K562 (cell line): ENCODE results near the gene DNAJB6. TPM values are rescaled to one million over a fixed set of nuclear protein-coding genes. Genes with fewer than 3 reads are reported as not detected.
A peak's percentile ranks its signal among the peaks of the same experiment; 100 is the strongest.

Experiments
- BRD9 ChIP-seq: fragments of 450-650 bp; IDR thresholded peaks from 2 replicates; pipeline ENCODE4 v1.6.1; 2018; ENCODE audit warnings: low read depth; ENCODE audit not compliant: partially characterized antibody
- CBFA2T2 ChIP-seq: fragments of 450-650 bp; conservative IDR thresholded peaks from 2 replicates; pipeline ENCODE4 v1.6.1; 2017; ENCODE audit warnings: mild to moderate bottlenecking
- EP300 ChIP-seq: IDR thresholded peaks from 2 replicates; pipeline ENCODE4 v1.6.1; 2012; ENCODE audit warnings: low read length, improper control_type of control experiment
- FOXK1 ChIP-seq: sonication (generic); formaldehyde crosslinking; IDR thresholded peaks from 2 replicates; pipeline ENCODE4 v1.8.0; 2022; ENCODE audit warnings: missing genetic modification reagents, mild to moderate bottlenecking, borderline replicate concordance
- HOXB6 ChIP-seq: fragments of 250-450 bp; sonication (Bioruptor Pico); IDR thresholded peaks from 2 replicates; pipeline ENCODE4 v1.5.1; 2022; ENCODE audit warnings: mild to moderate bottlenecking, borderline replicate concordance
- NBN ChIP-seq: fragments of 450-650 bp; IDR thresholded peaks from 2 replicates; pipeline ENCODE4 v1.6.1; 2016; ENCODE audit warnings: low read depth, mild to moderate bottlenecking
- NCOA6 ChIP-seq: fragments of 450-650 bp; IDR thresholded peaks from 2 replicates; pipeline ENCODE4 v1.6.1; 2017; ENCODE audit warnings: mild to moderate bottlenecking
- PTBP1 ChIP-seq: fragments of 200-400 bp; formaldehyde crosslinking; IDR thresholded peaks from 2 replicates; pipeline ENCODE4 v1.6.1; 2017; ENCODE audit warnings: low read depth, low read length
- SMARCC2 ChIP-seq: fragments of 450-650 bp; IDR thresholded peaks from 2 replicates; pipeline ENCODE4 v1.6.1; 2017; ENCODE audit warnings: antibody characterized with exemption, moderate library complexity, mild to moderate bottlenecking, low read depth
- TAF15 ChIP-seq: fragments of 200-400 bp; formaldehyde crosslinking; IDR thresholded peaks from 2 replicates; pipeline ENCODE4 v1.6.1; 2017; ENCODE audit warnings: mild to moderate bottlenecking, low read depth, low read length, moderate library complexity
- ZNF143 ChIP-seq: sonication (generic); formaldehyde crosslinking; IDR thresholded peaks from 2 replicates; pipeline ENCODE4 v1.9.0; 2022; ENCODE audit warnings: mild to moderate bottlenecking, missing genetic modification reagents
- ZNF282 ChIP-seq: sonication (generic); formaldehyde crosslinking; IDR thresholded peaks from 2 replicates; pipeline ENCODE4 v1.8.1; 2023; ENCODE audit warnings: missing genetic modification reagents
- ZNF3 ChIP-seq: fragments of 250-450 bp; sonication (Bioruptor Pico); IDR thresholded peaks from 2 replicates; pipeline ENCODE4 v1.5.0; 2021; ENCODE audit warnings: mild to moderate bottlenecking, moderate library complexity
- ZNF316 ChIP-seq: fragments of 450-650 bp; IDR thresholded peaks from 2 replicates; pipeline ENCODE4 v1.6.1; 2016
- ZNF354B ChIP-seq: fragments of 250-450 bp; sonication (Bioruptor Pico); IDR thresholded peaks from 2 replicates; pipeline ENCODE4 v1.4.0; 2020
- ZNF445 ChIP-seq: fragments of 250-450 bp; sonication (Bioruptor Pico); IDR thresholded peaks from 2 replicates; pipeline ENCODE4 v1.4.0; 2020; ENCODE audit warnings: low read depth, mild to moderate bottlenecking, moderate library complexity
- polyA plus RNA-seq, 8 experiments: library from polyadenylated mRNA; depleted of rRNA in 4 of 8; stranded (reverse) in 5 of 8; unstranded in 3 of 8; fragments of >200 nt; fragmentation: Nextera tagmentation in 2 of 8; fragmentation: Illumina TruSeq in 1 of 8; extraction: Ambion mirVana in 2 of 8; extraction: Trizol in 1 of 8; gene quantifications; 2 replicates each; pipeline versions ENCODE4 v1.2.1 to v1.2.3, GENCODE V29; 2011 to 2014; ENCODE audit warnings: inconsistent platforms in 1 of 8, missing spikeins in 1 of 8
- total RNA-seq, 7 experiments: library from RNA; depleted of rRNA in 6 of 7; stranded (reverse); fragments of >200 nt in 6 of 7; fragmentation: Illumina TruSeq in 2 of 7; extraction: Trizol in 2 of 7; gene quantifications; 2 replicates each; pipeline versions ENCODE4 v1.2.1 to v1.2.3, GENCODE V29; 2011 to 2021; ENCODE audit warnings: low replicate concordance in 1 of 7
- TF ChIP-seq, protein P1 (sequence below), 2 experiments: fragments of 200-800 bp in 1 of 2; sonication (Bioruptor generic) in 1 of 2; sonication (generic) in 1 of 2; formaldehyde crosslinking in 1 of 2; IDR thresholded peaks in 1 of 2; conservative IDR thresholded peaks in 1 of 2; 2 replicates each; pipeline versions ENCODE4 v1.5.0 to v1.6.1; 2016 to 2020; ENCODE audit warnings: missing compliant biosample characterization in 1 of 2, missing genetic modification characterization in 1 of 2, missing genetic modification reagents in 1 of 2
- TF ChIP-seq, protein P2 (sequence below): sonication (generic); formaldehyde crosslinking; IDR thresholded peaks from 2 replicates; pipeline ENCODE4 v1.8.0; 2022; ENCODE audit warnings: mild to moderate bottlenecking, low read depth, missing genetic modification reagents
- TF ChIP-seq, protein P3 (sequence below): fragments of 450-650 bp; IDR thresholded peaks from 2 replicates; pipeline ENCODE4 v1.6.1; 2017; ENCODE audit warnings: antibody characterized with exemption, mild to moderate bottlenecking
- TF ChIP-seq, protein P4 (sequence below): fragments of 200-800 bp; sonication (Bioruptor generic); IDR thresholded peaks from 2 replicates; pipeline ENCODE4 v1.6.1; 2017; ENCODE audit warnings: missing genetic modification characterization, missing compliant biosample characterization

Gene DNAJB6
- total and polyA plus RNA-seq, 9 of the 15 experiments (the other 6 are each of a cell fraction or from before 2014, with no cell fraction given): 84.5 to 158 (median 135) TPM

DNA sequence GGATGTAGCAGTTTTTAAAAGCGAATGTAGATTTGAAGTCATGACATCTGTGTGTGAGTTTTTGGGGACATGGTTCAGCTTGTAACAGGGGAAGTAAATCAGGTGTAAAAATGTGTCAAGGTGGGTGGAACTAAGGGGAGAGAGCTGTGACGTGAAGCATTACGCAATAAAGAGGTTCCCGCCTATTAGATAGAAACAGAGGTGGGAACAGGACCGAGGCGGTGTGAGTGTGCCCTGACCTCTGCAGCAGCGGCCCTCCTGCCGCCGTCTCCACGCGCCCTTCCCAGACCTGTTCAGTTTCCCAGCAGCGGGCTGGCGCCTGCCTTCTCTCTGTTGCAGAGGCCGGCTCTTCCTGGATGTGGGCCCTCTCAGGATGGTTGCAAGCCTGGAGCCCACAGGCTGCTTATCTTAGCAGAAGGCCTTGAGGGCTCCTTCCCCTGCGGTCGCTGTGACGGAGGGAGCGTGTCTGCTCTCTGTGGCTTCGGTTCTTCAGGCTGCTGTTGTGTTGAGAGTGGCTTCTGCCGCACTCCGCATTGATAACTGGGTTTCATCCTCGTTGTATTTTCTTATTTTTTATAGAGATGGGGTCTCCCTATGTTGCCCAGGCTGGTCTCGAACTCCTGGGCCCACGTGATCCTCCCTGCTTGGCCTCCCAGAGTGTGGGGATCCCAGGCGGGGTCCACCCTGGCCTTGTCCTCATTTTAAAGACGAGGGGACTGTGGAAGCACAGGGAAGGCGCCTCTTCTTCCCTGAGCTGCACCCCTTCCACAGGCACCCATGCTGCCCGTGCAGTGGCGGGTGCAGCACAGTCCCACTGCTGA lies 65.0 kb downstream of the DNAJB6 start (continued):
- TF ChIP-seq, protein P1, sequence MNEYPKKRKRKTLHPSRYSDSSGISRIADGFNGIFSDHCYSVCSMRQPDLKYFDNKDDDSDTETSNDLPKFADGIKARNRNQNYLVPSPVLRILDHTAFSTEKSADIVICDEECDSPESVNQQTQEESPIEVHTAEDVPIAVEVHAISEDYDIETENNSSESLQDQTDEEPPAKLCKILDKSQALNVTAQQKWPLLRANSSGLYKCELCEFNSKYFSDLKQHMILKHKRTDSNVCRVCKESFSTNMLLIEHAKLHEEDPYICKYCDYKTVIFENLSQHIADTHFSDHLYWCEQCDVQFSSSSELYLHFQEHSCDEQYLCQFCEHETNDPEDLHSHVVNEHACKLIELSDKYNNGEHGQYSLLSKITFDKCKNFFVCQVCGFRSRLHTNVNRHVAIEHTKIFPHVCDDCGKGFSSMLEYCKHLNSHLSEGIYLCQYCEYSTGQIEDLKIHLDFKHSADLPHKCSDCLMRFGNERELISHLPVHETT (CRISPR knock-in tag; conservative IDR thresholded peaks at IDR 0.05 in 1 of 2, IDR thresholded peaks at IDR 0.05 in 1 of 2): peak in 1 of 2 experiments; percentile 84; a peak in 2 of 4 replicates
- TF ChIP-seq, protein P2, sequence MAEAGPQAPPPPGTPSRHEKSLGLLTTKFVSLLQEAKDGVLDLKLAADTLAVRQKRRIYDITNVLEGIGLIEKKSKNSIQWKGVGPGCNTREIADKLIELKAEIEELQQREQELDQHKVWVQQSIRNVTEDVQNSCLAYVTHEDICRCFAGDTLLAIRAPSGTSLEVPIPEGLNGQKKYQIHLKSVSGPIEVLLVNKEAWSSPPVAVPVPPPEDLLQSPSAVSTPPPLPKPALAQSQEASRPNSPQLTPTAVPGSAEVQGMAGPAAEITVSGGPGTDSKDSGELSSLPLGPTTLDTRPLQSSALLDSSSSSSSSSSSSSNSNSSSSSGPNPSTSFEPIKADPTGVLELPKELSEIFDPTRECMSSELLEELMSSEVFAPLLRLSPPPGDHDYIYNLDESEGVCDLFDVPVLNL (CRISPR knock-in tag): no peak
- peak; percentile 75; the same call in 1 of the 2 replicates for TF ChIP-seq NBN
- TF ChIP-seq SMARCC2: 0 out of 2 replicates have a peak, but pooled peaks have one; percentile 59
- TF ChIP-seq ZNF282 (CRISPR knock-in tag): no peak
- TF ChIP-seq ZNF143 (CRISPR knock-in tag): no peak
- TF ChIP-seq EP300: peak; percentile 73
- no peak for TF ChIP-seq NCOA6
- TF ChIP-seq ZNF316: peak; percentile 30; the same call in 1 of the 2 replicates
- TF ChIP-seq, protein P3, sequence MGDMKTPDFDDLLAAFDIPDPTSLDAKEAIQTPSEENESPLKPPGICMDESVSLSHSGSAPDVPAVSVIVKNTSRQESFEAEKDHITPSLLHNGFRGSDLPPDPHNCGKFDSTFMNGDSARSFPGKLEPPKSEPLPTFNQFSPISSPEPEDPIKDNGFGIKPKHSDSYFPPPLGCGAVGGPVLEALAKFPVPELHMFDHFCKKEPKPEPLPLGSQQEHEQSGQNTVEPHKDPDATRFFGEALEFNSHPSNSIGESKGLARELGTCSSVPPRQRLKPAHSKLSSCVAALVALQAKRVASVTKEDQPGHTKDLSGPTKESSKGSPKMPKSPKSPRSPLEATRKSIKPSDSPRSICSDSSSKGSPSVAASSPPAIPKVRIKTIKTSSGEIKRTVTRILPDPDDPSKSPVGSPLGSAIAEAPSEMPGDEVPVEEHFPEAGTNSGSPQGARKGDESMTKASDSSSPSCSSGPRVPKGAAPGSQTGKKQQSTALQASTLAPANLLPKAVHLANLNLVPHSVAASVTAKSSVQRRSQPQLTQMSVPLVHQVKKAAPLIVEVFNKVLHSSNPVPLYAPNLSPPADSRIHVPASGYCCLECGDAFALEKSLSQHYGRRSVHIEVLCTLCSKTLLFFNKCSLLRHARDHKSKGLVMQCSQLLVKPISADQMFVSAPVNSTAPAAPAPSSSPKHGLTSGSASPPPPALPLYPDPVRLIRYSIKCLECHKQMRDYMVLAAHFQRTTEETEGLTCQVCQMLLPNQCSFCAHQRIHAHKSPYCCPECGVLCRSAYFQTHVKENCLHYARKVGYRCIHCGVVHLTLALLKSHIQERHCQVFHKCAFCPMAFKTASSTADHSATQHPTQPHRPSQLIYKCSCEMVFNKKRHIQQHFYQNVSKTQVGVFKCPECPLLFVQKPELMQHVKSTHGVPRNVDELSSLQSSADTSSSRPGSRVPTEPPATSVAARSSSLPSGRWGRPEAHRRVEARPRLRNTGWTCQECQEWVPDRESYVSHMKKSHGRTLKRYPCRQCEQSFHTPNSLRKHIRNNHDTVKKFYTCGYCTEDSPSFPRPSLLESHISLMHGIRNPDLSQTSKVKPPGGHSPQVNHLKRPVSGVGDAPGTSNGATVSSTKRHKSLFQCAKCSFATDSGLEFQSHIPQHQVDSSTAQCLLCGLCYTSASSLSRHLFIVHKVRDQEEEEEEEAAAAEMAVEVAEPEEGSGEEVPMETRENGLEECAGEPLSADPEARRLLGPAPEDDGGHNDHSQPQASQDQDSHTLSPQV: peak; percentile 98
- no peak for TF ChIP-seq BRD9
- 0 out of 2 replicates have a peak, but pooled peaks have one; percentile 6 for TF ChIP-seq ZNF445 (CRISPR knock-in tag)
- no peak for TF ChIP-seq HOXB6 (CRISPR knock-in tag)
- TF ChIP-seq ZNF3 (CRISPR knock-in tag): no peak
- TF ChIP-seq CBFA2T2: peak; percentile 85
- 0 out of 2 replicates have a peak, but pooled peaks have one; percentile 3 for TF ChIP-seq PTBP1
- 0 out of 2 replicates have a peak, but pooled peaks have one; percentile 68 for TF ChIP-seq TAF15
- TF ChIP-seq FOXK1 (CRISPR knock-in tag): no peak
- TF ChIP-seq, protein P4, sequence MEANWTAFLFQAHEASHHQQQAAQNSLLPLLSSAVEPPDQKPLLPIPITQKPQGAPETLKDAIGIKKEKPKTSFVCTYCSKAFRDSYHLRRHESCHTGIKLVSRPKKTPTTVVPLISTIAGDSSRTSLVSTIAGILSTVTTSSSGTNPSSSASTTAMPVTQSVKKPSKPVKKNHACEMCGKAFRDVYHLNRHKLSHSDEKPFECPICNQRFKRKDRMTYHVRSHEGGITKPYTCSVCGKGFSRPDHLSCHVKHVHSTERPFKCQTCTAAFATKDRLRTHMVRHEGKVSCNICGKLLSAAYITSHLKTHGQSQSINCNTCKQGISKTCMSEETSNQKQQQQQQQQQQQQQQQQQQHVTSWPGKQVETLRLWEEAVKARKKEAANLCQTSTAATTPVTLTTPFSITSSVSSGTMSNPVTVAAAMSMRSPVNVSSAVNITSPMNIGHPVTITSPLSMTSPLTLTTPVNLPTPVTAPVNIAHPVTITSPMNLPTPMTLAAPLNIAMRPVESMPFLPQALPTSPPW (CRISPR knock-in tag): peak; percentile 43; the same call in 1 of the 2 replicates
- no peak for TF ChIP-seq ZNF354B (CRISPR knock-in tag)
